GM23338 (cell line): Measurements from ENCODE around the gene DFFB. TPM values are rescaled to one million over a fixed set of nuclear protein-coding genes. Genes with fewer than 3 reads are reported as not detected.

ENCODE experiments used
- ATAC-seq: fragments of 200-7000 bp; cut with Tn5 transposase; 3 replicates; pipeline ENCODE4 v1.9.1; 2020
- DNase-seq: peaks from one replicate; pipeline ENCODE4 v3.0.0-alpha.2; 2015; ENCODE audit warnings: low spot score
- H2AFZ ChIP-seq: fragments of 200-600 bp; sonication (generic); 2 replicates; pipeline ENCODE4 v1.8.0; 2016; ENCODE audit warnings: antibody characterized with exemption, mild to moderate bottlenecking, moderate library complexity
- H3F3A ChIP-seq: fragments of 200-600 bp; sonication (generic); replicated peaks from 2 replicates; pipeline ENCODE4 v1.8.0; 2017; ENCODE audit warnings: antibody characterized with exemption, mixed run types, low read depth
- H3K27ac ChIP-seq: fragments of 200-600 bp; sonication (generic); 2 replicates; pipeline ENCODE4 v1.6.1; 2016; ENCODE audit warnings: low read depth
- H3K27me3 ChIP-seq: fragments of 200-600 bp; sonication (generic); 2 replicates; pipeline ENCODE4 v1.8.0; 2016; ENCODE audit warnings: mild to moderate bottlenecking, mixed run types, moderate library complexity; ENCODE audit not compliant: insufficient read depth
- H3K36me3 ChIP-seq: fragments of 200-600 bp; sonication (generic); 2 replicates; pipeline ENCODE4 v1.8.0; 2016; ENCODE audit warnings: mild to moderate bottlenecking; ENCODE audit not compliant: insufficient read depth
- H3K4me1 ChIP-seq: fragments of 200-600 bp; sonication (generic); 2 replicates; pipeline ENCODE4 v1.8.0; 2016; ENCODE audit warnings: mild to moderate bottlenecking, moderate library complexity; ENCODE audit not compliant: insufficient read depth
- H3K4me2 ChIP-seq: fragments of 200-600 bp; sonication (generic); 2 replicates; pipeline ENCODE4 v1.7.1; 2017; ENCODE audit warnings: mixed run types
- H3K4me3 ChIP-seq: fragments of 200-600 bp; sonication (generic); 2 replicates; pipeline ENCODE4 v1.6.1; 2016; ENCODE audit warnings: mixed run types
- H3K79me2 ChIP-seq: fragments of 200-600 bp; sonication (generic); replicated peaks from 2 replicates; pipeline ENCODE4 v1.8.0; 2017; ENCODE audit warnings: mild to moderate bottlenecking; ENCODE audit not compliant: insufficient read depth
- H3K9me2 ChIP-seq: fragments of 200-600 bp; sonication (generic); 2 replicates; pipeline ENCODE4 v1.8.0; 2017; ENCODE audit not compliant: insufficient read depth
- H4K20me1 ChIP-seq: fragments of 200-600 bp; sonication (generic); replicated peaks from 2 replicates; pipeline ENCODE4 v1.8.0; 2017; ENCODE audit warnings: mild to moderate bottlenecking; ENCODE audit not compliant: insufficient read depth
- H3K27ac Mint-ChIP-seq: 2 replicates; pipeline ENCODE4 v1.8.0; 2020; ENCODE audit warnings: inconsistent platforms, mild to moderate bottlenecking, moderate library complexity, mixed read lengths
- H3K27me3 Mint-ChIP-seq: 3 replicates; pipeline ENCODE4 v1.8.0; 2022; ENCODE audit warnings: low read depth, mild to moderate bottlenecking, moderate library complexity, mixed read lengths, inconsistent platforms; ENCODE audit not compliant: insufficient read depth, poor library complexity
- H3K36me3 Mint-ChIP-seq: 3 replicates; pipeline ENCODE4 v1.8.0; 2021; ENCODE audit warnings: low read depth, mild to moderate bottlenecking, inconsistent platforms, moderate library complexity, mixed read lengths
- H3K4me1 Mint-ChIP-seq: 3 replicates; pipeline ENCODE4 v1.8.0; 2020; ENCODE audit warnings: mild to moderate bottlenecking, inconsistent platforms, mixed read lengths
- H3K4me3 Mint-ChIP-seq: 3 replicates; pipeline ENCODE4 v1.8.0; 2021; ENCODE audit warnings: moderate library complexity, mild to moderate bottlenecking, inconsistent platforms, mixed read lengths
- H3K9me3 Mint-ChIP-seq: 3 replicates; pipeline ENCODE4 v1.8.0; 2020; ENCODE audit warnings: moderate library complexity, mild to moderate bottlenecking, inconsistent platforms, mixed read lengths
- CREB1 ChIP-seq: fragments of 250-450 bp; sonication (Bioruptor Pico); IDR thresholded peaks from 2 replicates; pipeline ENCODE4 v1.5.0; 2020; ENCODE audit warnings: low read depth, mild to moderate bottlenecking, moderate library complexity
- EZH2 ChIP-seq: fragments of 200-600 bp; sonication (generic); IDR thresholded peaks from one replicate; pipeline ENCODE4 v1.8.0; 2017; ENCODE audit warnings: antibody characterized with exemption, mild to moderate bottlenecking, low read depth; ENCODE audit not compliant: unreplicated experiment
- EZH2phosphoT487 ChIP-seq: fragments of 200-600 bp; sonication (generic); IDR thresholded peaks from one replicate; pipeline ENCODE4 v1.8.1; 2018; ENCODE audit warnings: antibody characterized with exemption; ENCODE audit not compliant: unreplicated experiment
- JUNB ChIP-seq: IDR thresholded peaks from one replicate; pipeline ENCODE4 v1.6.1; 2016; ENCODE audit warnings: antibody characterized with exemption; ENCODE audit not compliant: unreplicated experiment
- NANOG ChIP-seq: IDR thresholded peaks from 2 replicates; pipeline ENCODE4 v1.6.1; 2016; ENCODE audit warnings: antibody characterized with exemption, borderline replicate concordance
- POLR2AphosphoS5 ChIP-seq: IDR thresholded peaks from 2 replicates; pipeline ENCODE4 v1.6.1; 2016; ENCODE audit warnings: antibody characterized with exemption, low read depth
- STAT1 ChIP-seq: IDR thresholded peaks from one replicate; pipeline ENCODE4 v1.6.1; 2016; ENCODE audit warnings: antibody characterized with exemption; ENCODE audit not compliant: unreplicated experiment
- ZNF114 ChIP-seq: fragments of 250-450 bp; sonication (Bioruptor Pico); IDR thresholded peaks from 2 replicates; pipeline ENCODE4 v1.5.0; 2020; ENCODE audit warnings: mild to moderate bottlenecking, moderate library complexity
- ZNF331 ChIP-seq: fragments of 250-450 bp; sonication (Bioruptor Pico); IDR thresholded peaks from 2 replicates; pipeline ENCODE4 v1.5.0; 2020; ENCODE audit warnings: low read depth, mild to moderate bottlenecking, moderate library complexity
- polyA plus RNA-seq: library from polyadenylated mRNA; unstranded; fragments of >200 nt; fragmentation: Nextera tagmentation; extraction: Ambion mirVana; gene quantifications from 2 replicates; pipeline ENCODE4 v1.2.1, GENCODE V29; 2016
- total RNA-seq: library from RNA; depleted of rRNA; stranded (reverse); fragments of >200 nt; shearing (Covaris generic); gene quantifications from 2 replicates; pipeline ENCODE4 v1.2.3, GENCODE V29; 2014
- TF ChIP-seq, protein P1 (sequence below): IDR thresholded peaks from one replicate; pipeline ENCODE4 v1.6.1; 2018; ENCODE audit warnings: antibody characterized with exemption; ENCODE audit not compliant: unreplicated experiment
- TF ChIP-seq, protein P2 (sequence below): IDR thresholded peaks from 2 replicates; pipeline ENCODE4 v1.6.1; 2016; ENCODE audit warnings: antibody characterized with exemption
- TF ChIP-seq, protein P3 (sequence below), 2 experiments: fragments of 200-600 bp in 1 of 2; sonication (generic) in 1 of 2; conservative IDR thresholded peaks; 2 replicates each; pipeline versions ENCODE4 v1.5.1 to v1.6.1; 2016 to 2017; ENCODE audit warnings: antibody characterized with exemption in 2 of 2, low read depth in 2 of 2, mild to moderate bottlenecking in 2 of 2, moderate library complexity in 1 of 2
- TF ChIP-seq, protein P4 (sequence below): fragments of 250-450 bp; sonication (Bioruptor Pico); IDR thresholded peaks from 2 replicates; pipeline ENCODE4 v1.5.0; 2020; ENCODE audit warnings: mild to moderate bottlenecking, moderate library complexity

The DFFB gene
- total and polyA plus RNA-seq, 2 experiments from 2014 or later, result 6.5 to 18.1 TPM

DNA sequence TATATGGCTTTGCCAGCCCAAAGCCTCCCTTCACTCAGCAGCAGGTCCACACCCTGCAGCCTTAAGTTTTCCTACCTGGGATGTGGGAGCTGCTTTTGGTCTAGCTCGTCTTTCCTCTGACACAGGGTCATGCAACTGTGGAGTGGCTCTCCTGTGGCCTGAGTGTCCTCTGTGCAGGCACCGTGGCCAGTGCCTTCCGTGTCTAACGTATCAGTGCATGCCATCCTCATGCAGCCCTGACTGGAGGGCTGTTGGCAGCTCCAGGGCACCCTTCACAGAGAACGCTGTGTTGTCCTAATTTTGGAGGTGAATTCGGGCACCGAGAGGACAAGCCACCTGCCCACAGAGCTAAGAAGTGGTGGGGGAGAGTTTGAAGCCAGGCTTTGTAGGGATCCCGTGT is 68.5 kb downstream of the DFFB start:
- Mint-ChIP-seq H3K36me3 (peaks cover 22% of the 10 kb centered on the region), H3K4me3 (no peak overlapping the region), H3K27ac (no peak overlapping the region), H3K27me3 (peaks cover 15% of the 10 kb centered on the region), H3K9me3 (peaks cover 87% of the 10 kb centered on the region), H3K4me1 (no peaks in the 10 kb centered on the region)
- no peaks in the 10 kb centered on the region for H3K9me2 ChIP-seq
- no peak overlapping the region for H2AFZ ChIP-seq
- no peak overlapping the region for H3K4me3 ChIP-seq
- H3K36me3 ChIP-seq, result peaks cover 9% of the 10 kb centered on the region
- no peaks in the 10 kb centered on the region for H4K20me1 ChIP-seq
- no peak for DNase-seq
- no peak for ATAC-seq
- H3K4me1 ChIP-seq, result no peaks in the 10 kb centered on the region
- H3K4me2 ChIP-seq, result no peak overlapping the region
- H3K27me3 ChIP-seq, result no peaks in the 10 kb centered on the region
- TF ChIP-seq NANOG (no peak), JUNB (no peak), EZH2 (no peak), ZNF331 (CRISPR knock-in tag) (no peak), POLR2AphosphoS5 (no peak), ZNF114 (CRISPR knock-in tag) (no peak), EZH2phosphoT487 (no peak), STAT1 (no peak), CREB1 (no peak)
- TF ChIP-seq, protein P1, sequence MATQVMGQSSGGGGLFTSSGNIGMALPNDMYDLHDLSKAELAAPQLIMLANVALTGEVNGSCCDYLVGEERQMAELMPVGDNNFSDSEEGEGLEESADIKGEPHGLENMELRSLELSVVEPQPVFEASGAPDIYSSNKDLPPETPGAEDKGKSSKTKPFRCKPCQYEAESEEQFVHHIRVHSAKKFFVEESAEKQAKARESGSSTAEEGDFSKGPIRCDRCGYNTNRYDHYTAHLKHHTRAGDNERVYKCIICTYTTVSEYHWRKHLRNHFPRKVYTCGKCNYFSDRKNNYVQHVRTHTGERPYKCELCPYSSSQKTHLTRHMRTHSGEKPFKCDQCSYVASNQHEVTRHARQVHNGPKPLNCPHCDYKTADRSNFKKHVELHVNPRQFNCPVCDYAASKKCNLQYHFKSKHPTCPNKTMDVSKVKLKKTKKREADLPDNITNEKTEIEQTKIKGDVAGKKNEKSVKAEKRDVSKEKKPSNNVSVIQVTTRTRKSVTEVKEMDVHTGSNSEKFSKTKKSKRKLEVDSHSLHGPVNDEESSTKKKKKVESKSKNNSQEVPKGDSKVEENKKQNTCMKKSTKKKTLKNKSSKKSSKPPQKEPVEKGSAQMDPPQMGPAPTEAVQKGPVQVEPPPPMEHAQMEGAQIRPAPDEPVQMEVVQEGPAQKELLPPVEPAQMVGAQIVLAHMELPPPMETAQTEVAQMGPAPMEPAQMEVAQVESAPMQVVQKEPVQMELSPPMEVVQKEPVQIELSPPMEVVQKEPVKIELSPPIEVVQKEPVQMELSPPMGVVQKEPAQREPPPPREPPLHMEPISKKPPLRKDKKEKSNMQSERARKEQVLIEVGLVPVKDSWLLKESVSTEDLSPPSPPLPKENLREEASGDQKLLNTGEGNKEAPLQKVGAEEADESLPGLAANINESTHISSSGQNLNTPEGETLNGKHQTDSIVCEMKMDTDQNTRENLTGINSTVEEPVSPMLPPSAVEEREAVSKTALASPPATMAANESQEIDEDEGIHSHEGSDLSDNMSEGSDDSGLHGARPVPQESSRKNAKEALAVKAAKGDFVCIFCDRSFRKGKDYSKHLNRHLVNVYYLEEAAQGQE, result no peak
- TF ChIP-seq, protein P2, sequence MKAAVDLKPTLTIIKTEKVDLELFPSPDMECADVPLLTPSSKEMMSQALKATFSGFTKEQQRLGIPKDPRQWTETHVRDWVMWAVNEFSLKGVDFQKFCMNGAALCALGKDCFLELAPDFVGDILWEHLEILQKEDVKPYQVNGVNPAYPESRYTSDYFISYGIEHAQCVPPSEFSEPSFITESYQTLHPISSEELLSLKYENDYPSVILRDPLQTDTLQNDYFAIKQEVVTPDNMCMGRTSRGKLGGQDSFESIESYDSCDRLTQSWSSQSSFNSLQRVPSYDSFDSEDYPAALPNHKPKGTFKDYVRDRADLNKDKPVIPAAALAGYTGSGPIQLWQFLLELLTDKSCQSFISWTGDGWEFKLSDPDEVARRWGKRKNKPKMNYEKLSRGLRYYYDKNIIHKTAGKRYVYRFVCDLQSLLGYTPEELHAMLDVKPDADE, result no peak
- TF ChIP-seq, protein P3, sequence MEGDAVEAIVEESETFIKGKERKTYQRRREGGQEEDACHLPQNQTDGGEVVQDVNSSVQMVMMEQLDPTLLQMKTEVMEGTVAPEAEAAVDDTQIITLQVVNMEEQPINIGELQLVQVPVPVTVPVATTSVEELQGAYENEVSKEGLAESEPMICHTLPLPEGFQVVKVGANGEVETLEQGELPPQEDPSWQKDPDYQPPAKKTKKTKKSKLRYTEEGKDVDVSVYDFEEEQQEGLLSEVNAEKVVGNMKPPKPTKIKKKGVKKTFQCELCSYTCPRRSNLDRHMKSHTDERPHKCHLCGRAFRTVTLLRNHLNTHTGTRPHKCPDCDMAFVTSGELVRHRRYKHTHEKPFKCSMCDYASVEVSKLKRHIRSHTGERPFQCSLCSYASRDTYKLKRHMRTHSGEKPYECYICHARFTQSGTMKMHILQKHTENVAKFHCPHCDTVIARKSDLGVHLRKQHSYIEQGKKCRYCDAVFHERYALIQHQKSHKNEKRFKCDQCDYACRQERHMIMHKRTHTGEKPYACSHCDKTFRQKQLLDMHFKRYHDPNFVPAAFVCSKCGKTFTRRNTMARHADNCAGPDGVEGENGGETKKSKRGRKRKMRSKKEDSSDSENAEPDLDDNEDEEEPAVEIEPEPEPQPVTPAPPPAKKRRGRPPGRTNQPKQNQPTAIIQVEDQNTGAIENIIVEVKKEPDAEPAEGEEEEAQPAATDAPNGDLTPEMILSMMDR (conservative IDR thresholded peaks at IDR 0.05; ENCODE audit: low read depth in 2 of 2), result no peak
- TF ChIP-seq, protein P4, sequence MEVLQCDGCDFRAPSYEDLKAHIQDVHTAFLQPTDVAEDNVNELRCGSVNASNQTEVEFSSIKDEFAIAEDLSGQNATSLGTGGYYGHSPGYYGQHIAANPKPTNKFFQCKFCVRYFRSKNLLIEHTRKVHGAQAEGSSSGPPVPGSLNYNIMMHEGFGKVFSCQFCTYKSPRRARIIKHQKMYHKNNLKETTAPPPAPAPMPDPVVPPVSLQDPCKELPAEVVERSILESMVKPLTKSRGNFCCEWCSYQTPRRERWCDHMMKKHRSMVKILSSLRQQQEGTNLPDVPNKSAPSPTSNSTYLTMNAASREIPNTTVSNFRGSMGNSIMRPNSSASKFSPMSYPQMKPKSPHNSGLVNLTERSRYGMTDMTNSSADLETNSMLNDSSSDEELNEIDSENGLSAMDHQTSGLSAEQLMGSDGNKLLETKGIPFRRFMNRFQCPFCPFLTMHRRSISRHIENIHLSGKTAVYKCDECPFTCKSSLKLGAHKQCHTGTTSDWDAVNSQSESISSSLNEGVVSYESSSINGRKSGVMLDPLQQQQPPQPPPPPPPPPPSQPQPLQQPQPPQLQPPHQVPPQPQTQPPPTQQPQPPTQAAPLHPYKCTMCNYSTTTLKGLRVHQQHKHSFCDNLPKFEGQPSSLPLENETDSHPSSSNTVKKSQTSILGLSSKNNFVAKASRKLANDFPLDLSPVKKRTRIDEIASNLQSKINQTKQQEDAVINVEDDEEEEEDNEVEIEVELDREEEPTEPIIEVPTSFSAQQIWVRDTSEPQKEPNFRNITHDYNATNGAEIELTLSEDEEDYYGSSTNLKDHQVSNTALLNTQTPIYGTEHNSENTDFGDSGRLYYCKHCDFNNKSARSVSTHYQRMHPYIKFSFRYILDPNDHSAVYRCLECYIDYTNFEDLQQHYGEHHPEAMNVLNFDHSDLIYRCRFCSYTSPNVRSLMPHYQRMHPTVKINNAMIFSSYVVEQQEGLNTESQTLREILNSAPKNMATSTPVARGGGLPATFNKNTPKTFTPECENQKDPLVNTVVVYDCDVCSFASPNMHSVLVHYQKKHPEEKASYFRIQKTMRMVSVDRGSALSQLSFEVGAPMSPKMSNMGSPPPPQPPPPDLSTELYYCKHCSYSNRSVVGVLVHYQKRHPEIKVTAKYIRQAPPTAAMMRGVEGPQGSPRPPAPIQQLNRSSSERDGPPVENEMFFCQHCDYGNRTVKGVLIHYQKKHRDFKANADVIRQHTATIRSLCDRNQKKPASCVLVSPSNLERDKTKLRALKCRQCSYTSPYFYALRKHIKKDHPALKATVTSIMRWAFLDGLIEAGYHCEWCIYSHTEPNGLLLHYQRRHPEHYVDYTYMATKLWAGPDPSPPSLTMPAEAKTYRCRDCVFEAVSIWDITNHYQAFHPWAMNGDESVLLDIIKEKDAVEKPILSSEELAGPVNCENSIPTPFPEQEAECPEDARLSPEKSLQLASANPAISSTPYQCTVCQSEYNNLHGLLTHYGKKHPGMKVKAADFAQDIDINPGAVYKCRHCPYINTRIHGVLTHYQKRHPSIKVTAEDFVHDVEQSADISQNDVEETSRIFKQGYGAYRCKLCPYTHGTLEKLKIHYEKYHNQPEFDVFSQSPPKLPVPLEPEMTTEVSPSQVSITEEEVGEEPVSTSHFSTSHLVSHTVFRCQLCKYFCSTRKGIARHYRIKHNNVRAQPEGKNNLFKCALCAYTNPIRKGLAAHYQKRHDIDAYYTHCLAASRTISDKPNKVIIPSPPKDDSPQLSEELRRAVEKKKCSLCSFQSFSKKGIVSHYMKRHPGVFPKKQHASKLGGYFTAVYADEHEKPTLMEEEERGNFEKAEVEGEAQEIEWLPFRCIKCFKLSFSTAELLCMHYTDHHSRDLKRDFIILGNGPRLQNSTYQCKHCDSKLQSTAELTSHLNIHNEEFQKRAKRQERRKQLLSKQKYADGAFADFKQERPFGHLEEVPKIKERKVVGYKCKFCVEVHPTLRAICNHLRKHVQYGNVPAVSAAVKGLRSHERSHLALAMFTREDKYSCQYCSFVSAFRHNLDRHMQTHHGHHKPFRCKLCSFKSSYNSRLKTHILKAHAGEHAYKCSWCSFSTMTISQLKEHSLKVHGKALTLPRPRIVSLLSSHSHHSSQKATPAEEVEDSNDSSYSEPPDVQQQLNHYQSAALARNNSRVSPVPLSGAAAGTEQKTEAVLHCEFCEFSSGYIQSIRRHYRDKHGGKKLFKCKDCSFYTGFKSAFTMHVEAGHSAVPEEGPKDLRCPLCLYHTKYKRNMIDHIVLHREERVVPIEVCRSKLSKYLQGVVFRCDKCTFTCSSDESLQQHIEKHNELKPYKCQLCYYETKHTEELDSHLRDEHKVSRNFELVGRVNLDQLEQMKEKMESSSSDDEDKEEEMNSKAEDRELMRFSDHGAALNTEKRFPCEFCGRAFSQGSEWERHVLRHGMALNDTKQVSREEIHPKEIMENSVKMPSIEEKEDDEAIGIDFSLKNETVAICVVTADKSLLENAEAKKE (CRISPR knock-in tag), result no peak
- no peaks in the 10 kb centered on the region for H3K79me2 ChIP-seq
- H3F3A ChIP-seq, result peaks cover 9% of the 10 kb centered on the region
- no peak overlapping the region for H3K27ac ChIP-seq
